Measurements from ENCODE around the gene SORBS2. TPM values are rescaled to one million over a fixed set of nuclear protein-coding genes. Genes with fewer than 3 reads are reported as not detected.

The SORBS2 gene
- total and polyA plus RNA-seq, 8 donors, result 24.2 to 50.8 (median 35.5) TPM

- no peaks in the 10 kb centered on the region for H3K4me1 ChIP-seq
- ATAC-seq (no peak), DNase-seq (no peak)
- no peak overlapping the region for H3K27ac ChIP-seq
- no peaks in the 10 kb centered on the region for H3K9me3 ChIP-seq
- no peaks in the 10 kb centered on the region for H3K36me3 ChIP-seq
- no peak overlapping the region for H3K4me3 ChIP-seq
- TF ChIP-seq, protein P1, sequence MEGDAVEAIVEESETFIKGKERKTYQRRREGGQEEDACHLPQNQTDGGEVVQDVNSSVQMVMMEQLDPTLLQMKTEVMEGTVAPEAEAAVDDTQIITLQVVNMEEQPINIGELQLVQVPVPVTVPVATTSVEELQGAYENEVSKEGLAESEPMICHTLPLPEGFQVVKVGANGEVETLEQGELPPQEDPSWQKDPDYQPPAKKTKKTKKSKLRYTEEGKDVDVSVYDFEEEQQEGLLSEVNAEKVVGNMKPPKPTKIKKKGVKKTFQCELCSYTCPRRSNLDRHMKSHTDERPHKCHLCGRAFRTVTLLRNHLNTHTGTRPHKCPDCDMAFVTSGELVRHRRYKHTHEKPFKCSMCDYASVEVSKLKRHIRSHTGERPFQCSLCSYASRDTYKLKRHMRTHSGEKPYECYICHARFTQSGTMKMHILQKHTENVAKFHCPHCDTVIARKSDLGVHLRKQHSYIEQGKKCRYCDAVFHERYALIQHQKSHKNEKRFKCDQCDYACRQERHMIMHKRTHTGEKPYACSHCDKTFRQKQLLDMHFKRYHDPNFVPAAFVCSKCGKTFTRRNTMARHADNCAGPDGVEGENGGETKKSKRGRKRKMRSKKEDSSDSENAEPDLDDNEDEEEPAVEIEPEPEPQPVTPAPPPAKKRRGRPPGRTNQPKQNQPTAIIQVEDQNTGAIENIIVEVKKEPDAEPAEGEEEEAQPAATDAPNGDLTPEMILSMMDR (IDR thresholded peaks at IDR 0.05), result no peak
- intact Hi-C loops (cut with DNase I), result no loop called here
- H3K27me3 ChIP-seq, result no peaks in the 10 kb centered on the region
Measured at GRCh38 chr4:185679523-185679922, 132.5 kb downstream of the SORBS2 start.

DNA sequence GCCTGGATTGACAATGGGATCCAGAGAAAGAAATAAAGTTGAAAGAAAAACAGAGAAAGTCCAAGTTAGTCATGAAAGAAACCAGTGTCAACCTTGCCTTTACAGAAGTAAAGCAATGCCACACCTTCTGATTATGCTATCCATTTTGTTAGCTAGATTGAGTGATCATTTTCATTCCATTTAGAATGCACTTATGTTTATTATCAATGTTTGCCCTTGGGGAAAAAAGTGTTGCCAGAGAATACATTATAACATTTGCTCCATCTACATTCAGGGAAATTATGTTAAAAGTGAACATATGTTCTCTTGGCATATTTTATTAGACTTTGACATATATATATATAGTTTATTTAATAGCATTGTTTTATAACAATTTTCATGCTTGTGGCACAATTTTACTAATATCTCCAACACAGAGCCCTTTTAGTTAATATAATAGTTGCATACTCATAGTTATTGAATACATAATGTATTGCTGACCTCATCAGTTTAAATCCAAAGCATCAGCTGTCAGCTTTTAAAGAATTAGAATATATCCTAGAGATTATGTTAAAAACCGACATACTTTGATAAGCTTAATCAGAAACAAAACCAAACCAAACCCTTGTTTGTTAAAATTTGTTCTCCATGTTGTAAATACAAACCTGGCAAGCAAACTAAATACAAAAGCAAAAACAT, 134.2 kb downstream of the SORBS2 start:
- intact Hi-C loops (cut with DNase I), result no loop called here
- DNase-seq (no peak), ATAC-seq (no peak)

DNA sequence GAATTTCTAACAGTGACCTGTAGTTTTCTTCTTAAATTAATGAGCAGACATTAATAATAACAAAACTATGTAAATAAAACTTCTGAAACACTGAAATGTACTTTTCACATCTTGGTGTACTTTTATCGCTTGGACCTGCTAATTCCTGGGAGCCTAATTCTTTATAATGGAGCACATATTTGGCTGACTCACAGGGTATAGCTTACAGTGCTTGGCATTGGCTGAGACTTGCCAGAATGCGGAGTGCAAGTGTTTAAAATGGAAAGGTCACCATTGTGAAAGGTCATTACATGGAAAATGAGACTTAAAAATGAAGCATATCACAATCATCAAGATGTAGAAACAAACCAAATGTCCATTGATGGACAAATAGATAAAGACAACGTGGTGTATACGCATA, 139.4 kb downstream of the SORBS2 start:
- no peak for ATAC-seq
- no peaks in the 10 kb centered on the region for H3K36me3 ChIP-seq
- no peak overlapping the region for H3K4me3 ChIP-seq
- TF ChIP-seq, protein P1 (IDR thresholded peaks at IDR 0.05), result no peak
- no peaks in the 10 kb centered on the region for H3K9me3 ChIP-seq
- H3K27ac ChIP-seq, result no peak overlapping the region
- no peak for DNase-seq
- intact Hi-C loops (cut with DNase I), result no loop called here
- H3K27me3 ChIP-seq, result no peaks in the 10 kb centered on the region
- no peaks in the 10 kb centered on the region for H3K4me1 ChIP-seq

More for the DNA sequence above, 134.2 kb downstream of the SORBS2 start:
- TF ChIP-seq, protein P1 (IDR thresholded peaks at IDR 0.05), result no peak
- no peaks in the 10 kb centered on the region for H3K36me3 ChIP-seq
- no peak overlapping the region for H3K27ac ChIP-seq
- no peaks in the 10 kb centered on the region for H3K4me1 ChIP-seq
- no peaks in the 10 kb centered on the region for H3K9me3 ChIP-seq
- no peak overlapping the region for H3K4me3 ChIP-seq
- no peaks in the 10 kb centered on the region for H3K27me3 ChIP-seq

DNA sequence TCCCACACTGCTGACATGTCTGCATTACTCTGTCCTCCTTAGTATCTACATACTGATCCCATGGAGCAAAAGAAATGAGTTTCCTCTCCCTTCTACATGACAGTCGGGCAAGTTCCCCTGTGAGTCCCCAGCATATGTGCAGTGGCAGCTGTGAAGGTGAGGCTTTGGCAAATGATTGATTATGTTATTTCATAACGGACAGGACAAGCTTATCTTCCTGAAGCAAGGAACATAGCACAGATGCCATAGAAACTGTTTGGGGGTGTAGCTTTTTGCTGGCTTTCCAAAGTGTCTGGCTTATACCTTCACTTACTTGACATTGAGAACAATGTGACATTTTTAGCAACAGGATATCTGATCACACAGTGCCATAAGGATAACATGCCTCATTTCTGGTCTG, 139.8 kb downstream of the SORBS2 start:
- Histone ChIP-seq H3K4me3 (no peak overlapping the region), H3K4me1 (no peaks in the 10 kb centered on the region), H3K27me3 (no peaks in the 10 kb centered on the region), H3K36me3 (no peaks in the 10 kb centered on the region), H3K9me3 (no peaks in the 10 kb centered on the region), H3K27ac (no peak overlapping the region)
- TF ChIP-seq, protein P1 (IDR thresholded peaks at IDR 0.05), result no peak
- no peak for ATAC-seq
- intact Hi-C loops (cut with DNase I), result no loop called here
- no peak for DNase-seq

GRCh38 chr4:185671496-185671895, 140.5 kb downstream of the SORBS2 start:
- H3K4me1 ChIP-seq, result no peaks in the 10 kb centered on the region
- intact Hi-C loops (cut with DNase I), result no loop called here
- H3K9me3 ChIP-seq, result no peaks in the 10 kb centered on the region
- H3K36me3 ChIP-seq, result no peaks in the 10 kb centered on the region
- TF ChIP-seq, protein P1 (IDR thresholded peaks at IDR 0.05), result no peak
- ATAC-seq (no peak), DNase-seq (no peak)
- H3K4me3 ChIP-seq, result no peak overlapping the region
- no peaks in the 10 kb centered on the region for H3K27me3 ChIP-seq
- H3K27ac ChIP-seq, result no peak overlapping the region
